ENCODE measurements around the gene LRRC1.

DNA sequence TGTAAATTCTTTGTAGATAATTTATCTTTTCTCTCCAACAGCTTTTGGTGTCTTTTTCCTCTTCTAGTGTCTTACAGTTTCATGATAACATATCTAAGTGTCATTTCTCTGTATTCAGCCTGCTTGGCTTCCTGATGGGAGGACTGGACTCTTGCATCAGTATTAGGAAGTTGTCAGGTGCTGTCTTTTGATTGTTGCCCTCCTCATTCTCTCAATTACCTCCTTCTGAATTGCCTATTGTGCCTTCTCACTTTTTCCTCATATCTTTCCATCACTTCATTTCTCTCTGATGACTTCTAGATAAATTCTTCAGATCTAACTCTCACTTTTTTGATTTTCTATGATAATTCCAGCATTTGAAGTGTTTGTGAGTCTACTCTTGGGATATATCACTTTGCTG lies 162.0 kb downstream of the LRRC1 start:
- TF ChIP-seq CTCF (conservative IDR thresholded peaks at IDR 0.05; ENCODE audit: low read depth in 2 of 2): no peak
- TF ChIP-seq ZNF114 (CRISPR knock-in tag; IDR thresholded peaks at IDR 0.05): no peak
- no peak for TF ChIP-seq CREB1 (CRISPR knock-in tag; IDR thresholded peaks at IDR 0.05; ENCODE audit: low read depth)
- TF ChIP-seq EZH2 (IDR thresholded peaks at IDR 0.05; ENCODE audit: low read depth, unreplicated experiment): no peak
- no peak for TF ChIP-seq EZH2phosphoT487 (IDR thresholded peaks at IDR 0.05; ENCODE audit: unreplicated experiment)
- no peak for TF ChIP-seq POLR2AphosphoS5 (IDR thresholded peaks at IDR 0.05; ENCODE audit: low read depth)
